K562 treated with DMSO at 1 percent for 4 hours (cell line): Measurements from ENCODE around the gene AFP. TPM values are rescaled to one million over a fixed set of nuclear protein-coding genes. Genes with fewer than 3 reads are reported as not detected.

ENCODE experiments used
- total RNA-seq: library from RNA; unstranded; fragments of 300-600 nt; gene quantifications from 2 replicates; pipeline ENCODE4 v1.2.3, GENCODE V29; 2022; ENCODE audit not compliant: insufficient read depth

AFP gene
- 5.5 TPM in 2 replicates for total RNA-seq

DNA sequence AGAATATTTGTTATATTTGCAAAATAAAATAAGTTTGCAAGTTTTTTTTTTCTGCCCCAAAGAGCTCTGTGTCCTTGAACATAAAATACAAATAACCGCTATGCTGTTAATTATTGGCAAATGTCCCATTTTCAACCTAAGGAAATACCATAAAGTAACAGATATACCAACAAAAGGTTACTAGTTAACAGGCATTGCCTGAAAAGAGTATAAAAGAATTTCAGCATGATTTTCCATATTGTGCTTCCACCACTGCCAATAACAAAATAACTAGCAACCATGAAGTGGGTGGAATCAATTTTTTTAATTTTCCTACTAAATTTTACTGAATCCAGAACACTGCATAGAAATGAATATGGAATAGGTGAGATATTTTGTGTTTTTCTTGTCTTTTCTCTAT lies at the start of gene AFP:
AFP (plus strand) TSS at position 238 of the 400 bp plus-strand sequence; CDS start at position 280, 42 bp downstream.

DNA sequence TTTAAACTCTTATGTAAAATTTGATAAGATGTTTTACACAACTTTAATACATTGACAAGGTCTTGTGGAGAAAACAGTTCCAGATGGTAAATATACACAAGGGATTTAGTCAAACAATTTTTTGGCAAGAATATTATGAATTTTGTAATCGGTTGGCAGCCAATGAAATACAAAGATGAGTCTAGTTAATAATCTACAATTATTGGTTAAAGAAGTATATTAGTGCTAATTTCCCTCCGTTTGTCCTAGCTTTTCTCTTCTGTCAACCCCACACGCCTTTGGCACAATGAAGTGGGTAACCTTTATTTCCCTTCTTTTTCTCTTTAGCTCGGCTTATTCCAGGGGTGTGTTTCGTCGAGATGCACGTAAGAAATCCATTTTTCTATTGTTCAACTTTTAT lies 32.0 kb upstream of the AFP start, which contains the start of gene ALB:
ALB (plus strand) TSS at position 246 of the 400 bp plus-strand sequence; CDS start at position 287, 41 bp downstream.

DNA sequence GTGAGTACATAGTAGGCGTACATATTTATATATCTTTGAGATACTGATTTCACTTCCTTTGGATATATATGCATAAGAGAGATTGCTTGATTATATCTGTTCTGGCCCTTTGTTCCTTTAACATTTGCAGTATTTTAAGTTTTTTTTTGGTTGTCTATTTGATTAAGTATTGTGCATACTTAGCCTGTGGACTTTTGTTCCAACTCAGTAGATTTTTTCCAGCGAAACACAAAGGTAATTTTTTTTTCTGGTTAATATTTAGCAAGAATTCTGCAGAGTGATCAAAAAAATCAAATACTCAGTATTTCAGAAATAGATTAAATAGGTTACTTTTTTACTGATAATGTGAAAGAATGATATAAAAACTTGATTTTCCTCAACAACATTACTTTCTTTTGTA lies 45.3 kb downstream of the AFP start, which contains the start of gene AFM:
AFM (plus strand) TSS at position 388 of the 400 bp plus-strand sequence. CDS start 31 bp downstream, outside the sequence.

Other genes with a start within 250 kb of the AFP start
- 23.5 and 24.4 TPM in 2 replicates for gene ANKRD17, start 177.4 kb upstream of the AFP start, total RNA-seq
- 0.50 TPM in 1 of 2 replicates, not detected in the other for gene ALB, start 31.9 kb upstream of the AFP start, total RNA-seq
- not detected in 2 replicates for gene AFM, start 45.5 kb downstream of the AFP start, total RNA-seq
- not detected in 2 replicates for gene RASSF6, start 184.2 kb downstream of the AFP start, total RNA-seq